ENCODE results near the gene PLET1. TPM values are rescaled to one million over a fixed set of nuclear protein-coding genes. Genes with fewer than 3 reads are reported as not detected.
"Not testable (repeated sequence)": the region's sequence is repeated elsewhere in the genome, so short reads cannot be mapped to it uniquely, and the experiment has no call there.

PLET1 gene
- total and polyA plus RNA-seq, 2 donors (not counting 1 experiment from before 2014, with no cell fraction given): not detected

DNA sequence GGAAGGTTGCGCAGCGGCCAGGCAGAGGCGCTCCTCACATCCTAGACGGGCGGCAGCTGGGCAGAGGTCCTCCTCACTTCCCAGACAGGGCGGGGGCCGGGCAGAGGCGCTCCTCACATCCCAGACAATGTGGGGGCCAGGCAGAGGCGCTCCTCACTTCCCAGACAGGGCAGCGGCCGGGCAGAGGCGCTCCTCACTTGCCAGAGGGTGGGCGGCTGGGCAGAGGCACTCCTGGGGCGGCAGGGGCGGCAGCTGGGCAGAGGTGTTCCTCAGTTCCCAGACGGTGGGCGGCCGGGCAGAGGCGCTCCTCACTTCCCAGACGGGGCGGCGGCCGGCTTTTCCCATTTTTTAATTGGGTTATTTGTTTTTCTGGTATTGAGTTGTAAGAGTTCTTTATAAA lies 54.6 kb downstream of the PLET1 start:
- no peak overlapping the region for H3K27ac Mint-ChIP-seq
- Histone ChIP-seq H3K4me1 (ENCODE audit: control insufficient read depth in 2 of 2, insufficient read depth in 2 of 2, low read length in 2 of 2) (no peaks in the 10 kb centered on the region), H3K9me3 (ENCODE audit: control extremely low read depth in 1 of 3, control insufficient read depth in 2 of 3, insufficient read depth in 1 of 3, low read length in 2 of 3) (no peaks in the 10 kb centered on the region), H3K4me3 (ENCODE audit: control extremely low read depth in 1 of 5, extremely low read depth in 1 of 5, insufficient read depth in 1 of 5, low read depth in 2 of 5, low read length in 4 of 5) (no peak overlapping the region), H2AFZ (ENCODE audit: insufficient read depth, low read depth, low read length, poor library complexity, severe bottlenecking) (no peak overlapping the region), H3K4me2 (replicated peaks; ENCODE audit: low read depth, low read length, poor library complexity, severe bottlenecking) (no peak overlapping the region), H3K9ac (ENCODE audit: low read length) (no peak overlapping the region), H3K79me2 (ENCODE audit: control insufficient read depth, insufficient read depth, low read length) (no peaks in the 10 kb centered on the region), H4K20me1 (ENCODE audit: control insufficient read depth, insufficient read depth, low read length, poor library complexity, severe bottlenecking) (no peaks in the 10 kb centered on the region), H3K27me3 (replicated peaks in 1 of 4; ENCODE audit: control extremely low read depth in 1 of 4, control insufficient read depth in 3 of 4, insufficient read depth in 4 of 4, low read length in 3 of 4) (no peaks in the 10 kb centered on the region), H3K36me3 (replicated peaks in 1 of 2; ENCODE audit: control extremely low read depth in 1 of 2, control insufficient read depth in 1 of 2, extremely low read depth in 1 of 2, insufficient read depth in 2 of 2, low read length in 1 of 2) (no peaks in the 10 kb centered on the region), H3K27ac (ENCODE audit: low read length in 2 of 2) (no peak overlapping the region)
- POLR2A ChIA-PET: no interaction called here
- no peak for TF ChIP-seq EZH2 (IDR thresholded peaks at IDR 0.05; ENCODE audit: borderline replicate concordance, insufficient read depth, low read depth, low read length, poor library complexity, severe bottlenecking)
- TF ChIP-seq, protein P1, sequence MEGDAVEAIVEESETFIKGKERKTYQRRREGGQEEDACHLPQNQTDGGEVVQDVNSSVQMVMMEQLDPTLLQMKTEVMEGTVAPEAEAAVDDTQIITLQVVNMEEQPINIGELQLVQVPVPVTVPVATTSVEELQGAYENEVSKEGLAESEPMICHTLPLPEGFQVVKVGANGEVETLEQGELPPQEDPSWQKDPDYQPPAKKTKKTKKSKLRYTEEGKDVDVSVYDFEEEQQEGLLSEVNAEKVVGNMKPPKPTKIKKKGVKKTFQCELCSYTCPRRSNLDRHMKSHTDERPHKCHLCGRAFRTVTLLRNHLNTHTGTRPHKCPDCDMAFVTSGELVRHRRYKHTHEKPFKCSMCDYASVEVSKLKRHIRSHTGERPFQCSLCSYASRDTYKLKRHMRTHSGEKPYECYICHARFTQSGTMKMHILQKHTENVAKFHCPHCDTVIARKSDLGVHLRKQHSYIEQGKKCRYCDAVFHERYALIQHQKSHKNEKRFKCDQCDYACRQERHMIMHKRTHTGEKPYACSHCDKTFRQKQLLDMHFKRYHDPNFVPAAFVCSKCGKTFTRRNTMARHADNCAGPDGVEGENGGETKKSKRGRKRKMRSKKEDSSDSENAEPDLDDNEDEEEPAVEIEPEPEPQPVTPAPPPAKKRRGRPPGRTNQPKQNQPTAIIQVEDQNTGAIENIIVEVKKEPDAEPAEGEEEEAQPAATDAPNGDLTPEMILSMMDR (IDR thresholded peaks at IDR 0.05): no peak
- H3K9me3 Mint-ChIP-seq (ENCODE audit: insufficient read depth): no peaks in the 10 kb centered on the region
- H3K4me3 Mint-ChIP-seq: no peak overlapping the region
- CTCF ChIA-PET: no interaction called here
- peaks cover 9% of the 10 kb centered on the region for H3K27me3 Mint-ChIP-seq
- H3K4me1 Mint-ChIP-seq: no peaks in the 10 kb centered on the region
- ATAC-seq (ENCODE audit: low read depth): no peak
- intact Hi-C loops (cut with micrococcal nuclease): no loop called here
- 92% methylated on average over 23 of the region's 23 CpGs for WGBS (ENCODE audit: insufficient coverage)
- DNase-seq: no peak

DNA sequence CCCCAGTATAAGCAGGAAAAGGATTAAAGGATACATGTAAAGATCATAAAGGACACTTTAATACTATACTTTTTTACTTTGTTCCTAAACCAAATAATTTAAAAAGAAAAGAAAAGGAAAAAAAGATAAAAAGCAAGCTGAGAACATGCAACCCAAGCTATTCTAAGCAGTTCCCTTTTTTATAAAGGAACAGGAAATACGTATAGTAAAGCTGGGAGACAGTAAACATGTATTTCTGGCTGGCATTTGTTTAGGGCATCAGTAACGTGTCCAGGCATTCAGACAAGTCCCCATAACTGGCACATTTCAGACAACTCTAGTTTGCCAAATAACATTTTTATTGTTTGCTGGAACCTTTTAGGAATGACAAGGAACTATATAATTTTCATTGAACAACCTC lies 60.4 kb downstream of the PLET1 start:
- peaks cover 6% of the 10 kb centered on the region for H3K27me3 Mint-ChIP-seq
- H4K20me1 ChIP-seq (ENCODE audit: control insufficient read depth, insufficient read depth, low read length, poor library complexity, severe bottlenecking): no peaks in the 10 kb centered on the region
- no peaks in the 10 kb centered on the region for H3K9me3 Mint-ChIP-seq (ENCODE audit: insufficient read depth)
- no peaks in the 10 kb centered on the region for H3K27me3 ChIP-seq (replicated peaks in 1 of 4; ENCODE audit: control extremely low read depth in 1 of 4, control insufficient read depth in 3 of 4, insufficient read depth in 4 of 4, low read length in 3 of 4)
- ChIA-PET POLR2A (no interaction called here), CTCF (interaction anchor here (0.6 to 1.9 kb wide), 2 partner anchors 20 to 79 kb away, joined by 5 to 6 read pairs; no protein-coding TSS in a partner anchor)
- intact Hi-C loops (cut with micrococcal nuclease): no loop called here
- ATAC-seq (ENCODE audit: low read depth): no peak
- H3K4me3 Mint-ChIP-seq: no peak overlapping the region
- H3K4me3 ChIP-seq (ENCODE audit: control extremely low read depth in 1 of 5, extremely low read depth in 1 of 5, insufficient read depth in 1 of 5, low read depth in 2 of 5, low read length in 4 of 5): no peak overlapping the region
- no peak overlapping the region for H3K4me2 ChIP-seq (replicated peaks; ENCODE audit: low read depth, low read length, poor library complexity, severe bottlenecking)
- TF ChIP-seq EZH2 (IDR thresholded peaks at IDR 0.05; ENCODE audit: borderline replicate concordance, insufficient read depth, low read depth, low read length, poor library complexity, severe bottlenecking): no peak
- TF ChIP-seq, protein P1 (IDR thresholded peaks at IDR 0.05): no peak
- no peak overlapping the region for H3K27ac ChIP-seq (ENCODE audit: low read length in 2 of 2)
- peaks cover 3% of the 10 kb centered on the region for H3K4me1 Mint-ChIP-seq
- H3K9ac ChIP-seq (ENCODE audit: low read length): no peak overlapping the region
- H2AFZ ChIP-seq (ENCODE audit: insufficient read depth, low read depth, low read length, poor library complexity, severe bottlenecking): no peak overlapping the region
- no peaks in the 10 kb centered on the region for H3K79me2 ChIP-seq (ENCODE audit: control insufficient read depth, insufficient read depth, low read length)
- H3K36me3 ChIP-seq (replicated peaks in 1 of 2; ENCODE audit: control extremely low read depth in 1 of 2, control insufficient read depth in 1 of 2, extremely low read depth in 1 of 2, insufficient read depth in 2 of 2, low read length in 1 of 2): no peaks in the 10 kb centered on the region
- no peak overlapping the region for H3K27ac Mint-ChIP-seq
- no CpG with 5 or more reads among the region's 2 CpGs for WGBS (ENCODE audit: insufficient coverage)
- peaks cover 4% of the 10 kb centered on the region in 2 donors for H3K4me1 ChIP-seq (ENCODE audit: control insufficient read depth in 2 of 2, insufficient read depth in 2 of 2, low read length in 2 of 2)
- no peak for DNase-seq
- peaks cover 0 to 1% (median 0%) of the 10 kb centered on the region in 3 donors for H3K9me3 ChIP-seq (ENCODE audit: control extremely low read depth in 1 of 3, control insufficient read depth in 2 of 3, insufficient read depth in 1 of 3, low read length in 2 of 3)

DNA sequence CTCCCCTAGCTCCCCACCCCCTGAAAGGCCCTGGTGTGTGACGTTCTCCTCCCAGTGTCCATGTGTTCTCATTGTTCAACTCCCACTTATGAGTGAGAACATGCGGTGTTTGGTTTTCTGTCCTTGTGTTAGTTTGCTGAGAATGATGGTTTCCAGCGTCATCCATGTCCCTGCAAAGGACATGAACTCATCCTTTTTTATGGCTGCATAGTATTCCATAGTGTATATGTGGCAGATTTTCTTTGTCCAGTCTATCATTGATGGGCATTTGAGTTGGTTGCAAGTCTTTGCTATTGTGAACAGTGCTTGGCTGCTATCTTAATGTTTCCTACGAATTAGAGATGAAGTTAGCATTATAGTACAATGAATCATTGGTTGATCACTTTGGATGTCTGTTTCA lies 61.6 kb downstream of the PLET1 start:
- POLR2A ChIA-PET; H3K27ac Mint-ChIP-seq; intact Hi-C loops (cut with micrococcal nuclease); H3K4me3 Mint-ChIP-seq; H3K9me3 Mint-ChIP-seq (ENCODE audit: insufficient read depth); H3K4me3 ChIP-seq (ENCODE audit: control extremely low read depth in 1 of 5, extremely low read depth in 1 of 5, insufficient read depth in 1 of 5, low read depth in 2 of 5, low read length in 4 of 5); H3K4me1 ChIP-seq (ENCODE audit: control insufficient read depth in 2 of 2, insufficient read depth in 2 of 2, low read length in 2 of 2); H4K20me1 ChIP-seq (ENCODE audit: control insufficient read depth, insufficient read depth, low read length, poor library complexity, severe bottlenecking); H3K36me3 ChIP-seq (replicated peaks in 1 of 2; ENCODE audit: control extremely low read depth in 1 of 2, control insufficient read depth in 1 of 2, extremely low read depth in 1 of 2, insufficient read depth in 2 of 2, low read length in 1 of 2); H3K4me2 ChIP-seq (replicated peaks; ENCODE audit: low read depth, low read length, poor library complexity, severe bottlenecking); H2AFZ ChIP-seq (ENCODE audit: insufficient read depth, low read depth, low read length, poor library complexity, severe bottlenecking); H3K27me3 Mint-ChIP-seq; H3K9me3 ChIP-seq (ENCODE audit: control extremely low read depth in 1 of 3, control insufficient read depth in 2 of 3, insufficient read depth in 1 of 3, low read length in 2 of 3); H3K27ac ChIP-seq (ENCODE audit: low read length in 2 of 2); H3K9ac ChIP-seq (ENCODE audit: low read length); ATAC-seq (ENCODE audit: low read depth); H3K27me3 ChIP-seq (replicated peaks in 1 of 4; ENCODE audit: control extremely low read depth in 1 of 4, control insufficient read depth in 3 of 4, insufficient read depth in 4 of 4, low read length in 3 of 4); H3K4me1 Mint-ChIP-seq; H3K79me2 ChIP-seq (ENCODE audit: control insufficient read depth, insufficient read depth, low read length); DNase-seq: not testable (repeated sequence)
- CTCF ChIA-PET: interaction anchor here (1.9 kb wide), 1 partner anchor 21 kb away, joined by 6 read pairs; no protein-coding TSS in a partner anchor
- no CpG with 5 or more reads among the region's 4 CpGs for WGBS (ENCODE audit: insufficient coverage)

All from B cell (primary cell).